ENCODE measurements around the gene EID2. TPM values are rescaled to one million over a fixed set of nuclear protein-coding genes. Genes with fewer than 3 reads are reported as not detected.

EID2 gene, protein sequence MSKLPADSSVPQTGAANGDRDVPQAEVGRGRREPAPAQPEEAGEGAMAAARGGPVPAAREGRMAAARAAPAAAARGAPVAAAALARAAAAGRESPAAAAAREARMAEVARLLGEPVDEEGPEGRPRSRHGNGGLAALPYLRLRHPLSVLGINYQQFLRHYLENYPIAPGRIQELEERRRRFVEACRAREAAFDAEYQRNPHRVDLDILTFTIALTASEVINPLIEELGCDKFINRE
- total RNA-seq: 1 to 10 TPM; 7.7 to 9.1 TPM

DNA sequence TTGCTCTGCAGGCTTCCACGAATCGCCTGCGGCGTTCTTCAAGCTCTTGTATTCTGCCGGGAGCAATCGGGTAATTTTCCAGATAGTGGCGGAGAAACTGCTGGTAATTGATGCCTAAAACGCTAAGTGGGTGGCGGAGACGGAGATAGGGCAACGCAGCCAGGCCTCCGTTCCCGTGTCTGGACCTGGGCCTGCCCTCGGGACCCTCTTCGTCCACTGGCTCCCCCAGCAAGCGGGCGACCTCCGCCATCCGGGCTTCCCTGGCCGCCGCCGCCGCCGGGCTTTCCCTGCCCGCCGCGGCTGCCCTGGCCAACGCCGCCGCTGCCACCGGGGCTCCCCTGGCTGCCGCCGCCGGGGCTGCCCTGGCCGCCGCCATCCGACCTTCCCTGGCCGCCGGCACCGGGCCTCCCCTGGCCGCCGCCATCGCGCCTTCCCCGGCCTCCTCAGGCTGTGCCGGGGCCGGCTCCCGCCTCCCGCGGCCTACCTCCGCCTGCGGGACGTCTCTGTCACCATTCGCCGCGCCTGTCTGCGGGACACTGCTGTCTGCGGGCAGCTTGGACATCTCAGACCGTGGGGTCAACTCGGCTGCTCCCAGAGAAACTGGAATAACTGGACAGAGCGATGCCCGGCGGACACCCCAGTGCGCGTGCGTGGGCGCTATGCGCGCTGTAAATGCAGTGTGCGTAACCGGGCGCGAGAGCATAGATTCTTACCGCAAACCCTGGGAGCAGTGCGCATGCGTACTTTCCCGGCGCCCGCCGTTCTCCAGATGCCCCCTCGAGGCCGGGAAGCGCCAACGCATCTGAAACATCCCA, at the start of gene EID2:
Gene EID2, minus strand, starts transcription at position 644 of the 815 bp plus-strand sequence. Its CDS starts 82 bp downstream, at position 562.
- Mint-ChIP-seq H3K27me3 (ENCODE audit: low read depth) (no peaks in the 10 kb centered on the region), H3K4me1 (ENCODE audit: low read depth) (peaks cover 61% of the 10 kb centered on the region), H3K4me3 (peak within 1 kb of the TSS; percentile 93), H3K36me3 (ENCODE audit: low read depth) (peaks cover 10% of the 10 kb centered on the region), H3K27ac (peak within 1 kb of the TSS; percentile 97), H3K9me3 (no peaks in the 10 kb centered on the region)
- CTCF ChIA-PET: interaction anchor here (1.1 to 3.3 kb wide), 4 partner anchors 65 to 133 kb away, joined by 3 to 19 read pairs (median 4); no protein-coding TSS in a partner anchor
- DNase-seq: peak; percentile 97
- intact Hi-C loops (cut with micrococcal nuclease): loop anchor here (1.0 to 10.0 kb wide), 7 partner anchors 7 to 325 kb away; partner anchors contain the start of genes EID2B, FBL, GMFG and PLEKHG2

DNA sequence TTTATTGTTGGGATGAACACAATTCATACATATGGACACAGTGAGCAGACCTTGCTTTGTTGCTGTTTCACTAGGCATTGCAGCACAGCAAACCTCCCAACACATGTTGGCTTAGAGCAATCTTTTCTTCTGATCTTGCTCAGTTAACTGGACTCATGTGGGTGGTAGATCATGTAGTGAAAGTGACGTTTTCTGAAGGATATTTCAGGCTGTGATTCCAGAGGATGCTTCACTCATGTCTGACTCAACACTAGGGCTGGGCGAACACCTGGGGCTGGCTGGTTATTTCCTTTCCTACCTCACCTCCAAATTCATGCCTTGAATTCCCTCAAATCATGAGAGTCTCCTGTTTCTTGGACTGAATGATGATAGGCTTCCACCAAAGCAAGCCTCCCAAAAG, 48.1 kb upstream of the EID2 start:
- no peaks in the 10 kb centered on the region for H3K9me3 Mint-ChIP-seq
- DNase-seq: no peak
- no peaks in the 10 kb centered on the region for H3K36me3 Mint-ChIP-seq (ENCODE audit: low read depth)
- CTCF ChIA-PET: no interaction called here
- no peaks in the 10 kb centered on the region for H3K4me1 Mint-ChIP-seq (ENCODE audit: low read depth)
- H3K4me3 Mint-ChIP-seq: no peak overlapping the region
- no peak overlapping the region for H3K27ac Mint-ChIP-seq
- H3K27me3 Mint-ChIP-seq (ENCODE audit: low read depth): peaks cover 6% of the 10 kb centered on the region
- intact Hi-C loops (cut with micrococcal nuclease): no loop called here

DNA sequence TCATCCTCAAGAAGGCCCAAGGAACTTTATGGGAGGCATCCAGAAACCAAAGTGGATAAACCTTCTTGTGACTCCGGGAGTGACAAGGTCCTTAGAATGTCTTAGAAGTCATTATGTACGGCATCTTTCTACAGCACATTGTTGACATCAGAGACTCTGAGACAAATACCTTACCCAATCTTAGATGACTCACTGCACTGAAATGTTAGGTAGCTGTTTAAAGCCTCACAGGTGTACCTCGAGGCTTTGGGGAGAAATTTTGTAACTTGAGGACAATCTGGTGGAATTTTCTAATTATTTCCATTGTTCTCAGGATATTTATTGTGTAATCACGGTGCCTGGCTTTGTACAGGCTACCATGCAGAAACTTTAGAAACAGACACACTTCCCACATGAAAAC, 47.5 kb upstream of the EID2 start:
- peaks cover 6% of the 10 kb centered on the region for H3K27me3 Mint-ChIP-seq (ENCODE audit: low read depth)
- DNase-seq: no peak
- H3K27ac Mint-ChIP-seq: no peak overlapping the region
- no peaks in the 10 kb centered on the region for H3K36me3 Mint-ChIP-seq (ENCODE audit: low read depth)
- no peak overlapping the region for H3K4me3 Mint-ChIP-seq
- CTCF ChIA-PET: no interaction called here
- H3K4me1 Mint-ChIP-seq (ENCODE audit: low read depth): no peaks in the 10 kb centered on the region
- no peaks in the 10 kb centered on the region for H3K9me3 Mint-ChIP-seq
- intact Hi-C loops (cut with micrococcal nuclease): no loop called here

DNA sequence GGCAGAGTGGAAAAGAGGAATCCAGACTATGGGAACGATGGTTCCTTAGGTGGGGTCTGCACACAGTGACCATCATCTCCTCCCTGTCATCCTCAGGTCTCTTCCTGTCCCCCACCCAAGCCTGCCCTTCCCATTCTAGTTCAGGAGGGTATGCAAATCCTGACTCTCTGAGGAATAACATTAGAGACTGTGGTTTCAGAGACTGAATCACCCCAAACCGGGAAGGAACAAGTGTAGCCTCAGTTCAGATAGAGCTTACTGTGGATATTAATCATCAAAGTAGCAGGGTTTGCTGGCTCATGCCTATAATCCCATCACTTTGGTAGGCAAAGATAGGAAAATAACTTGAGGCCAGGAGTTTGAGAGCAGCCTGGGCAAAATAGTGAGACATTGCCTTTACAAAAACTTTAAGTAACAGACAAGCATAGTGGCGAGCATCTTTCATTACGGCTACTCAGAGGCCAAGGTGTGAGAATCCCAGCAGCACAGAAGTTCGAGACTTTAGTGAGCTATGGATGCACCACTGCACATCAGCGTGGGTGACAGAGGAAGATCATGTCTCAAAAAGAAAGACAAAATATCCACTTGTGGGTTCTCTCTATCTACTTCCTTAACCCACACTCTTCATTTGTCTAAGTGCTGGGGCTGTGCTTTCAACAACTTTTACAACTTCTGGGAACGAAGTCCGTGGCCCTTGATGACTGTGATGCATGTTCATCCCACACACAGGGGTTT, 43.1 kb upstream of the EID2 start:
- CTCF ChIA-PET: no interaction called here
- peak; percentile 40 for DNase-seq
- Mint-ChIP-seq H3K4me3 (no peak overlapping the region), H3K4me1 (ENCODE audit: low read depth) (no peaks in the 10 kb centered on the region), H3K27ac (no peak overlapping the region), H3K36me3 (ENCODE audit: low read depth) (peaks cover 1% of the 10 kb centered on the region), H3K27me3 (ENCODE audit: low read depth) (peaks cover 10% of the 10 kb centered on the region), H3K9me3 (peaks cover 5% of the 10 kb centered on the region)
- intact Hi-C loops (cut with micrococcal nuclease): loop anchor here (5.0 kb wide), 1 partner anchor 154 kb away; the partner anchor contains the start of gene CLC

DNA sequence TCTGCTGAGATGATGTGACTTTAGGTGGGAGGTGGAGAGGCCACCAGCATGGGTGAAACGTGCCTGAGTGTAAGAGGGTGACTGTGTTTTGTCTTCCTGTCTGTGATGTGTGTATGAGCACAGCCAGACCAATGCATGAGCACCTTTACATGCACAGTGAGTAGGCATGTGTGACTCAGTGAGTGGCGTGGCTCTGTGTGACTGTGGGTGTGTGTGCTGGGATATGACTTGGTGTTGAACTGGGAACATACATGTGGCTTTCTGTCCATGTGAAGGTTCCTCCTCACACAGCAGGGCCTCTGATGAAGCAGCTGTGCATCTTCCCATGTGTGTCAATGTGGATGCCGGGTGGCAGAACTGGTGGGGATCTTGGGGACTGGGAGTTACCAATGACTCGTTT, 42.5 kb upstream of the EID2 start:
- Mint-ChIP-seq H3K36me3 (ENCODE audit: low read depth) (peaks cover 1% of the 10 kb centered on the region), H3K4me1 (ENCODE audit: low read depth) (no peaks in the 10 kb centered on the region), H3K4me3 (no peak overlapping the region), H3K9me3 (peaks cover 5% of the 10 kb centered on the region), H3K27ac (no peak overlapping the region), H3K27me3 (ENCODE audit: low read depth) (peaks cover 13% of the 10 kb centered on the region)
- CTCF ChIA-PET: no interaction called here
- DNase-seq: peak; percentile 49
- intact Hi-C loops (cut with micrococcal nuclease): loop anchor here (5.0 kb wide), 1 partner anchor 155 kb away; the partner anchor contains the start of gene CLC

DNA sequence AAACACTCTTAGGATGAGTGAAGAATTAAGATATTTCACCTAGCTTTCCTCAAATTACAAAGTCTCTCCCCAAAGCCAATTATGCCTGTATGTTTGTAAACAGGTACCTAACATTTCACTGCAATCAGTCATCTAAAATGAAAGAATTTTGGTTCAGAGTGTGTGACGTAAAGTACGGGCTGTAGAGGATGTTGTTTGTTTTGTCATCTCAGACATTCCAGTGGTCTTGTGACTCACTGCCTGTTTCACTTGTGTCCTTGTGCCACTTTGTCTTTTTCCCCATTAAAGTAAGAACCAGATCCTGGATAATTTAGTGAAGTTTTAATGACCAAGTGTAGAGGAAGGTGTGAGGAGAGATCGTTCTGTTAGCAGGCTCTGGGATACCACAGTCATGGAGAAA, 28.6 kb upstream of the EID2 start:
- intact Hi-C loops (cut with micrococcal nuclease): no loop called here

DNA sequence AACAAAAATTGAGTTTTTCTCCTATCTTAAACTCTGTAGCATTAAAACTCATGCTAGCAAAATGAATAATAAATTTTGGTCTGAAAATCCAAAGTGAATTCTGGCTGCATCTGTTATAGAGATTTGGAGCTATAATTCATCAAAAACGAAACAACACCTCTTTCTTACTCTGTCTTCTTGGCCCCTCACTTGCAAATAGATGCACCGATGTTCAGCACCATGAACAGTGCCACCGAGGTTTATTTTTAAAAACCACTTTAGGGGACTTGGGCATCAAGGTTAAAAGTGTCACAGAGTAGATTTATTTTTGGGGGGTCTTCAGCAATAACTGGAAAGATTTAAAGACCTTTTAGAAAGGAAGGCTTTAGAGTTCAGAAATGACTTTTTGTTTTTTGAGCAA, 26.1 kb upstream of the EID2 start:
- H3K4me1 Mint-ChIP-seq (ENCODE audit: low read depth): no peaks in the 10 kb centered on the region
- CTCF ChIA-PET: interaction anchor here (1.1 kb wide), 1 partner anchor 82 kb away, joined by 5 read pairs; no protein-coding TSS in a partner anchor
- no peaks in the 10 kb centered on the region for H3K36me3 Mint-ChIP-seq (ENCODE audit: low read depth)
- H3K4me3 Mint-ChIP-seq: no peak overlapping the region
- peaks cover 6% of the 10 kb centered on the region for H3K27me3 Mint-ChIP-seq (ENCODE audit: low read depth)
- intact Hi-C loops (cut with micrococcal nuclease): no loop called here
- no peak overlapping the region for H3K27ac Mint-ChIP-seq
- H3K9me3 Mint-ChIP-seq: no peaks in the 10 kb centered on the region
- no peak for DNase-seq

More for the DNA sequence above, 28.6 kb upstream of the EID2 start:
- Mint-ChIP-seq H3K4me3 (no peak overlapping the region), H3K4me1 (ENCODE audit: low read depth) (no peaks in the 10 kb centered on the region), H3K27ac (no peak overlapping the region), H3K27me3 (ENCODE audit: low read depth) (peaks cover 9% of the 10 kb centered on the region), H3K36me3 (ENCODE audit: low read depth) (peaks cover 2% of the 10 kb centered on the region), H3K9me3 (peaks cover 9% of the 10 kb centered on the region)
- CTCF ChIA-PET: no interaction called here
- DNase-seq: no peak

DNA sequence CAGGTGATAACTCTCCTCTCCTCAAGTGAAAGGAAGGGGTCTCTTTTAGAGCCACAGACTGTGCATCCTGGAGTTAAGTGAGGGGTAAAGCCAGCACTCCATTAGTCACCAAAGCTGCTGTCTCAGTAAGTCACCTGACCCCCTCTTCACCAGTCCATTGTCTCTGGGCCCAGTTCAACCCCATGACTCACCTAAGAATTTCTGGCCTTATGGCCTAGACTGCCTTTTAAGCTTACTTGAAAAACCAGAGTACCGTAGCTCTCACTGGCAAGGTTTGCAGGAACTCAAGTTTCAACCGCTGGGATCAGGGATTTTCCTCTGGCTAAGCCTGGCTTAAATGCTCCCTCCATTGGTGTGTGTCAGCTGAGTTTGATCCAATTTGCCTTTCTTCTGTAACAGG, 23.4 kb upstream of the EID2 start:
- peaks cover 10% of the 10 kb centered on the region for H3K4me1 Mint-ChIP-seq (ENCODE audit: low read depth)
- no peak for DNase-seq
- no peak overlapping the region for H3K4me3 Mint-ChIP-seq
- peaks cover 3% of the 10 kb centered on the region for H3K27me3 Mint-ChIP-seq (ENCODE audit: low read depth)
- CTCF ChIA-PET: interaction anchor here (1.0 to 1.6 kb wide), 2 partner anchors 12 to 110 kb away, joined by 3 to 6 read pairs; no protein-coding TSS in a partner anchor
- intact Hi-C loops (cut with micrococcal nuclease): no loop called here
- H3K9me3 Mint-ChIP-seq: no peaks in the 10 kb centered on the region
- no peaks in the 10 kb centered on the region for H3K36me3 Mint-ChIP-seq (ENCODE audit: low read depth)
- no peak overlapping the region for H3K27ac Mint-ChIP-seq

DNA sequence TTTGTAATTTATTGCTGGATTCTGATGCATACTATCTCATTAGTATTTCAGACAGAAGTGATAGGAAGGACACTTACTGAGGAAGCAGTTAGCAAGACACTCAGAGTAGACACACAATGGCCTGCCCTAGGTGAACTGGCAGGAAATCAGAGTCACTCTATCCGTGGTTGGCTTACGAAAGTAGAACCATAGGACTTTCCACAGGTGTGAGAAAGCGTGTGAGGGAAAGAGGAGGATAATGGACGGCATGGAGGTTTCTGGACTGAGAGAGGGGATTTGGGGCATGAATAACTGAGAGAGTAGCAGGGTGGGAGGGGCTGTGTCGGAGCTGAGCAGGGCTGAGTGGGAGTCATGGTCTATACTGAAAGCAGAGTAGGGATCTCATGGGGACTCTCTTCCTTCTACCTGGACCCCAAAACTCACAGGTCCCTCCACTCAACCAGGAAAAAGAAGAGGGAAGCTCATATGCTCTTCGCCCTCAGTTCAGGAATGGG, 18.7 kb upstream of the EID2 start:
- intact Hi-C loops (cut with micrococcal nuclease): no loop called here
- H3K27ac Mint-ChIP-seq: peak overlapping the region; percentile 79
- DNase-seq: peak; percentile 52
- no peaks in the 10 kb centered on the region for H3K27me3 Mint-ChIP-seq (ENCODE audit: low read depth)
- peaks cover 24% of the 10 kb centered on the region for H3K4me1 Mint-ChIP-seq (ENCODE audit: low read depth)
- H3K9me3 Mint-ChIP-seq: no peaks in the 10 kb centered on the region
- CTCF ChIA-PET: interaction anchor here (1.2 to 1.8 kb wide), 3 partner anchors 113 to 117 kb away, joined by 3 to 9 read pairs (median 4); no protein-coding TSS in a partner anchor
- H3K4me3 Mint-ChIP-seq: peak overlapping the region; percentile 57
- no peaks in the 10 kb centered on the region for H3K36me3 Mint-ChIP-seq (ENCODE audit: low read depth)

DNA sequence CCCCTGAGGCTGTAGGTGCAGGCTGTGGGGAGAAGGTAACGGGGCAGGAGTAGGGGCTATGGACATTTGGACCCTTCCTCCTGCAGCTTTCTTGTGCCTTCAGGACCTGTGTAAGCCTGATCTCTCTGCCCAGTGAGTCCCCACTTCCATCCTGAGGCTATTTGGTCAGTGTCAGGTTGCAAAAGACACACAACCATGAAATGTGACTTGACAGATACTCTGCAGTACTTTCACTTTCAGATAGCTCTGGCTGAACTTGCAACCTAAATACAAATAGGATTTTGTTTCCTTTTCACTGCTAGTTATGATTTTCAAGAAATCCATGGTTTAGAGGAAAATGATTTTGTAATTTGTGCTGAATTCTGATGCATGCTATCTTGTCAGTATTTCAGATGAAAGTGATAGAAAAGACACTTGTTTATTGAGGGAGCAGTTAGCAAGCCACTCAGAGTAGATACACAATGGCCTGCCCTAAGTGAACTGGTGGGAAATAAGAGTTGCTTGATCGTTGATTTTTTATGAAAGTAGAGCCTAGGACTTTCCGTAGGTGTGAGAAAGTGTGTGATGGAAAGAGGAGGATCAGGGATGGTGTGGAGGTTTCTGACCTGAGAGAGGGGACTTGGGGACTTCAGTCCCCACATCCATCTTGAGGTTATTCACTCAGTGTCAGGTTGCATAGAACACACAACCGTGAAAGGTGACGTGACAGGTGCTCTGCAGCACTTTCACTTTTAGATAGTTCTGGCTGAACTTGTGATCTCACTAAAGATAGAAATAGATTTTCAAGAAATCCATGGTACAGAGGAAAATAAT, 18.1 kb upstream of the EID2 start:
- peak; percentile 64 for DNase-seq
- intact Hi-C loops (cut with micrococcal nuclease): no loop called here
- peak overlapping the region; percentile 57 for H3K4me3 Mint-ChIP-seq
- no peaks in the 10 kb centered on the region for H3K27me3 Mint-ChIP-seq (ENCODE audit: low read depth)
- peaks cover 24% of the 10 kb centered on the region for H3K4me1 Mint-ChIP-seq (ENCODE audit: low read depth)
- H3K9me3 Mint-ChIP-seq: no peaks in the 10 kb centered on the region
- H3K27ac Mint-ChIP-seq: peak overlapping the region; percentile 79
- CTCF ChIA-PET: interaction anchor here (1.2 to 1.8 kb wide), 3 partner anchors 113 to 117 kb away, joined by 3 to 9 read pairs (median 4); no protein-coding TSS in a partner anchor
- no peaks in the 10 kb centered on the region for H3K36me3 Mint-ChIP-seq (ENCODE audit: low read depth)

DNA sequence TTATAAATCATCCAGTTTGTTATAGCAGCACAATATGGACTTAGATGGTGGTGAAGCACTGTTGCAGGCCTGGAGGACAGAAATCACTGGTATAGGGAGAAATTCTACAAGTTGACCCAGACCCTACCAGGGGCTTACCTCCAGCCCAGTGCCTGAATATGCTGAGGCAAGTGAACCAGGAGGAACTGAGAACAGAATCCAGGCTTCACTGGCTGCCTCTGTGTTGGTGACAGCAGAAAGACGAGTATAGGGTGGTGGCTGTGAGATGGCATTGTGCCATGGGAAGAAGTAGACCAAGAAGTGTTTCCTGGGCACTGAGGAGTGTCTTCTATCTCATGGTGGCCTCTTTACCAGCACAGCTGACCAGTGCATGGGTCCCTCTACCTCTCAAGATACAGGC, 15.9 kb upstream of the EID2 start:
- no peaks in the 10 kb centered on the region for H3K27me3 Mint-ChIP-seq (ENCODE audit: low read depth)
- no peaks in the 10 kb centered on the region for H3K36me3 Mint-ChIP-seq (ENCODE audit: low read depth)

More for the DNA sequence above, 15.9 kb upstream of the EID2 start:
- Mint-ChIP-seq H3K4me1 (ENCODE audit: low read depth) (peaks cover 33% of the 10 kb centered on the region), H3K4me3 (no peak overlapping the region), H3K27ac (no peak overlapping the region), H3K9me3 (no peaks in the 10 kb centered on the region)
- intact Hi-C loops (cut with micrococcal nuclease): no loop called here
- DNase-seq: no peak
- CTCF ChIA-PET: no interaction called here

Data from activated naive CD4-positive, alpha-beta T cell treated with anti-CD3 and anti-CD28 coated beads for 36 hours (primary cell).